NCI-H1417 (cell line): ENCODE measurements around the gene STX18.
A peak's percentile ranks its signal among the peaks of the same experiment; 100 is the strongest.
"Not testable (repeated sequence)": the region's sequence is repeated elsewhere in the genome, so short reads cannot be mapped to it uniquely, and the experiment has no call there.

Experiments used
- DNase-seq, 3 experiments: peaks; one replicate each; lab custom pipeline; 2025; lab: John Stamatoyannopoulos, UW

The STX18 gene

DNA sequence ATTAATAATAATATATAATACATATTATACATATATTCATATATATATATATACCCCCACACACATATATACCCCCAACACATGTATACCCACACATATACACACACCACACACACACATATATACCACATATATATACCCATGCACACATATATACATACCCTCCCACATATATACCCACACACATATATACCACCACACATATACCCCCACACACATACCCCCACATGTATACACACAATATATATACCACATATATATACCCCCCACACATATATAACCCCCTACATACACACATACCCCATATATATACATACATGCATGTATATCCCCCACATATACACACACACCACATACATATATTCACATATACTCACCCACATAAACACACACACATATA is 103.0 kb downstream of the STX18 start:
- DNase-seq, result no peak

DNA sequence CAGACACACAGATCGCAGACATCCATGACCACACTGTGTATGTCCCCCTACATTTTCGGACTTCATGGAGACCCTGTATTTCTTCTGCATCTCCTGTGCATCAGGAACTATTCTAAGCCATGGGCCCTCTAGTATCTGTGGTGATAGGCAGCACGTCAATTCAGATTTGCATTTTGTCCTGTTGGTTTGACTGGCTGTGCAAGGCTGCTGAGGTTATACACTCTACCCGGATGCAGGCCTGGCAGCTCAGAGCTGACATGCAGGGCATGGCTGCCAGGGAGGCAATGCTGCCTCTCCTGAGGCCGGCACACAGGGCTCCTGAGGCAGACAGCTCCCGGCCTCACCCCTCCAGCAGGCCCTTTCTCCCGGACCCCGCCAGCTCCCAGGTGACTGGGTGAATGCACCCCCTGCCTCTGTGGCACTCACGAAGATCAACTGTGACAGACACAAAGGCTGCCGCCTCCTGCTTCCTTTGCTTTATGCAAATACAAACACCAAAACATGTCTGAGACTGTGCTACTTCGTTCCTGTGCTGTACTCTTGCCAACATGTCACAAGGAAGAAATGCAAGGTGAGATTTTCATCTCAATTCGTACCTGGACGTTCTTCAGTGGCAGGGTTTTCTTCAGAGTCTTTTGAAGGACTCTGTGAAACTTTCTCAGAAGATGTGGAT is 103.9 kb downstream of the STX18 start:
- no peak for DNase-seq

DNA sequence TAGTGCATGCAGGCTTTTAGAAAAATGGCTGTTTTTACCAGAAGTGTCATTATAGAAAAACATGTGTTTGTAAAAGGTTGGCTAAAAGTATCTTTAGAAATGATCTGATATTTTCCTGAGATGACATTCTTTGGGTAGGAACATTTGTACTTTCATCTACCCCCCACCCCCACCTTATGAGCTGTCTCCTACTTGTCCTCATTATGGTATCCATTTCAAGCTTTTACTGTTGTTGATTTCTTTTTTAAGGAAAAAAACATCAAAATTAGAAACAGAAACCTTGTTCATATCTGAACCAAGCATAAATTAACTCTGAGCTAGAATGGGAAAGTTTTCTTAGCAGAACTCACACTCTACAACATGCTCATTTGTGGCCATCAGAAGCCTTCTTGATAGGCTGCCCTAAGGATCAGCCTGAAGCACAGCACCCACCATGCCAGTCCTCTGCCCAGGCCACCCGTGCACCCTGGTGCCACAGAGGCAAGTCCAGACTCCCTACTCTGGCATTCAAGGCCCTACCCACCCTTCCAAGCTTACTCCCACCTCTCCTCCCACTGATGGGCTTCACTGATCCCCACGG is 105.5 kb downstream of the STX18 start:
- no peak for DNase-seq

DNA sequence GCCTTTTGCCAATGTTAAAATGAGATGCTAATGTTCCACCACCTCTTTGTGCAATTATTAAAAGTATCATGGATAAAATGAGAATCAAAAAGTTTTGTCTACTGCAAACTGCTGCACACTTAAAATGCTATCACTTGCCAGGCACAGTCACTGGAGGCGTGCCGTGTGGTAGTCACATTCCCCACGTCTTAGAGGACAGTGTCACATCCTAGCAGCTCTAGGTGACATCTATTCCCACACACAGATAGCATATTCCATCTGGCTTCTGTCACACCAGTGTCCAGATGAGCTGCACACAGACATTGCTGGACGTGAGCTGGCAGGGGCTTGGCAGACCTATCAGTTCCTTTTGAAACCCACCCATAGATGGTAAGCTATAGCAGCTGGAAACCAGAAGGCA is 107.9 kb downstream of the STX18 start:
- DNase-seq, result no peak

DNA sequence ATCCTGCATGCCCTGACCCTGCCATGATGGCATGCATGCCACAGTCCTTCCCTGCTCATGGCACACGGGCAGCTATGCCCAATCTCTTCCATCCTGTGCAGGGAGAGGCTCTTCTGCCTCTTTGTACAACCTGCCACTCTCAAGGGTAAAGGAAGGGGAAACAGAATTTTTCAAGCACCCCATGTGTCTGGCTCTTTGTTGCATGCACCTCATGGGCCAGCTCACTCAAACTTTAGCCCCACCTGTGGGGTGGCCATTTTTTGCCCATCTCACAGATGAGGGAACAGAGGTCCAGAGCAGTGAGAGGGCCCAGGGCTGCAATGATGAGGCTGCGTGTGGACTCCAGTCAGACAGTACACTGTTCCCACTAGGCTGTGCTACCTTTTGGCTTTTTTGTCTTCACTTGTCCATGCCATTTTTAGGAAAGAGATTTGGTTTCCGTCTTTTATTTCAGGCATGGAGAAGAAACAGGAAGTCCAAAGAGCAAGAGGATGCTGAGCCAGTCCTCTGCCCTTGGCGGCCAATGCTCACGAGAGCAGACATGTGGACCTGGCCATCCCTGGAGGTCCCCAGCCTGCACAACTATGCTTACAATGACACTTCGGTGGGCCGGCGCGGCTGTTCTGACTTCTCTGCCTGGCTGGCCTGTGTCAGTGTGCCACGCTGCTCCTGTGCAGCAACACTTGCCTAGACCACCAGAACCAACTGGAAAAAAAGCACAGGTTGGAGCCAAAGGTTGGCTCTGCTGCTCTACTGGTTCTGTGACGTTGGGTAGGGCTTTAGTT is 109.3 kb downstream of the STX18 start:
- DNase-seq, result no peak

DNA sequence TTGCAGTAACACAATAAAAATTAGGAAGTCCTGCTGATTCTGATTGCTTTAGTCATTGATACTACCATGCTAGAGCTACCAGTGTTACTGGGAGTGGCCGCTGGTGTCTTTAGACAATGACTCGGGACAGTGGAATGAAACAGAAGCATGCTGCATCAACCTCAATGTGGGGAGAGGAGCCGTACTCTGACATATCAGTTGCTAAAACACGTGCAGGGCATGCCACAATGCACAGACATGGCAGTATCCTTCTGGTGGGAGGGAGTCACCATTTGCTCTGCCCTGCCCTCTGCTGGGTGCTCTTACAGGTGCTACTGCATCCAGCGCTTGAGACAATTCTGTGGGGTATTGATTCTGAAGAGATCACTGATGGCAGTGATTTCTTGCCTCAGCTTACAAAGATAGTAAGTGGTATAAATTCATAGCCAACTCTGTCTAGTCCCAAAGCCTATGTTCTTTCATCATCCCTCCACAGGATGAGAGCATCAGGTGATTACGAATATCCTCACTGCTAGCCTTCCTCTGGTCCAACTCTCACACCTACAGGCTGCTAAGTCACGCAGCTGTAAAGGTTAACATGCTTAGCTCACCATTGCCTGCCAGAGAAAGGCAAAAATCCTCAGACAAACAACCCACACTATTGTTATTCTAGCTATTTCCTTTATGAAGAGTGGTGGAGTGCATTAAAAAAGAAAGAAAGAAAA is 111.2 kb downstream of the STX18 start:
- DNase-seq, result peak; percentile 19 to 58 (median 55)

DNA sequence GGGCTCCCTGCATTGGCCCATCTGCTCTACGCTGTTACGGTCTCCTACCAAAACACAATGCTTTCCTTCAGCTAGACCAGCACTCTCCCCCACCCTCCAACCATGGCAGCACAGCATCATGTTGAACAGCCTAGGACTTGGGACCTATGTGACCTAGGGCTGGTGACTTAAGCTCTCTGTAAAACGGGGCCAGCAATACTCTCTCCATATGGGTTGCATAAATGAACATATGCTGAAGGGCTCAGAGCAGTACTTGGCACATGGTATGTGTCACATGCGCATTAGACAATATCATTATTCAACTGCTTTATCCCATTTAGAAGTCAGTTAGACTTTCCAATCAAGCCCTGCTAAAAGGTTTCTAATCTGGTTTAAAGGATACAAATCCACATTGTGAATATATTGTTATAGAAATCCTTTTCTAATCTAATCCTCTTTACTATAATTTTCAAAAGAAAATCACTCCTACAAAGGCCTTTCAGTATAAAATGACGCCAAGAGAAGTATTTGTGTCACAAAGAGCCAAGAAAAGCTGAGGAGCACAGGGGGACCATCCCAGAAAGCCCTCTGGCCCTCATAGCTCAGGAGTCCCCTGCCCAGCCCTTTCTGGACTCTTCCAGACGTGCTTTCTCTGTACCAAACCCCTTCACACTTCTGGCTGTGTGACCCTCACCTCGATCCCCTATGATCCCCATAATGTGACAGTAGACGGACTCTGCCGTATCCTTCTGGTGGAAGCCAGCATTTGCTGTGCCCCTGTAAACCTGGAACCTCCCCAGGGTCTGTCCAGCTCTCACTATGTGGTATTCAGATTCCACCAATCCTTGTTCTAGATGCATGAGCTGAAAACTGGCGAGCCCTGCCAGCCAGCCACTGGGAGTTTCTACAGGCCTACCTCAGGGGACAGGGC is 112.6 kb downstream of the STX18 start:
- DNase-seq, result no peak

DNA sequence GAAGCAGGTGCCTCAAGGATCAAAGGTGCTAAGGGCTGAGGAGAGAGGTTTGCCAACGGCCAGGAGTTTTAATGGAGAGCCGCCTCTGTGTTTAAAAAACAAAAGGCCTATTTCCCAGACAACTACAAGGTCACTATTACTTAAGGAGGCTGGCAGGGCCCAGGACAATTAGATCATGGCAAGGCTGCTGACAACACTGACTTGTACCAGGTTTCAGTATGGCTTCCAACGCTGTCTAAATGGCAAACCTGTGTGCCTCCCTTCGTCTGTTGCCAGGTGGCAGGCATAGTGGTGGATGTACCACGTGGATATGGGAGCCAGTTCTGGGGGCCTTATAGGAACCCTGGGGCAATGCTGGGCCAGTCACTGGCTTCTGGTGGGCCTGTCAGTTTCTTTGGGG is 114.0 kb downstream of the STX18 start:
- DNase-seq, result no peak

DNA sequence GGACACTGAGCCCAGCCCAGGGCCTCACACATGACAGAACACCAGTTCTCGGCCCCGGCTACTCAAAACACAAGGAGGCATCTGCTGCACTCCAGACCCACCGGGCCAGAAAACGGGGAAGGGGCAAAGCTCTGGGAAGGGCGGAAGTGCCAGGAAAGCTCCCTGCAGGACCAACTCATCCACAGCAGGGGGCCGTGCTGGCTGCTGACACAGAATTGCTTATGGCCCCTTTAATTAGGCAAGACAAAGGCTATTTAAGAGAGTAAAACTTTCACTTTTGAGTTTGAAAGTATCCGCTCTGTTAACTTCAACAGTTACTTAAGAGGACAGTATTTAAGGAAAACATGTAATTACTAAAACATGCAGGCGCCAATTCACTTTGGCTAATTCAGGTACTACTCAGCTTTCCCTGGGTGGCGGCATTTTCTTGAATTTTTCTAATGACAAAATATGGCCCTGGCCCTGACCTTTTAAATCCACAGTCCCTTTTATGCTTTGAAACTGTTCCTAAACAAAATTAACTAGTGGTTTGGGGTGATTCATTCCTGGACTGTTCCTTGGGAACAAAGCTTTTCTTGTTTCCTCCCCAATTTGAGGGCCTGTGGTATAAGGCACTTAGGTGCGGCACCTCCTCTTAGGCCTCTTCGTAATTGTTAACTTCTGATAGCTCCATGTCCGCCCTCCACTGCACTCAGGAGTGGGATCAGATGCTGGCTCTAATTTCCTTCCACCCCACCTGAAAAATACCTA is 114.6 kb downstream of the STX18 start:
- no peak for DNase-seq

DNA sequence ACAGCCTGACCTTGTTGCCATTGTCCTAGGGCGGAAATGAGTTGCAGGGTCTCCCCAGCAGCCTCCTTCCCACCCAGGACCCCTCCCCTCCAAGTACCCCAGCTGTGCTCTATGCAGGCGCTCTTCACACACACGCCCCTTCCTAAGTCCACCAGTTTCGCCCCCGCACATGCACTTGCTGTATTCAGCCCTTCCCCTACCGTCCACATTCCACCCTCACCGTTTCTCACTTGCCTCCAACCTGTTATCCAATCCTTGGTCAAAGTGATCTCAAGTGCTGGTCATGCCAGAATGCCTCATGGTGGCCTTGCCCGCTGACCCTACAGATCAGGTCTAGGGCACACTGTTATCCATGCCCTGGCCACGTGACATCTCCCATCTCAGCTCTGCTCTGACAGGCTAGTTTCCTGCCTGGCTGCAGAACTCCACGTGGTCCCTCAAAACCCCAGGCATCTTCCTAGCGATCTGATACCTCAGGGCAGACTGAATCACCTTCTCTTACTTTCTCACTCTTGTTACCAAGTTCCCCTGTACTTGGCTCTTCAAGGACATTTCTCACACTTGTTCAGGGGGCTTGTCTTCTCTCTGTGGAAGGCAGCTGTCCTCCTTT is 115.2 kb downstream of the STX18 start:
- no peak for DNase-seq

DNA sequence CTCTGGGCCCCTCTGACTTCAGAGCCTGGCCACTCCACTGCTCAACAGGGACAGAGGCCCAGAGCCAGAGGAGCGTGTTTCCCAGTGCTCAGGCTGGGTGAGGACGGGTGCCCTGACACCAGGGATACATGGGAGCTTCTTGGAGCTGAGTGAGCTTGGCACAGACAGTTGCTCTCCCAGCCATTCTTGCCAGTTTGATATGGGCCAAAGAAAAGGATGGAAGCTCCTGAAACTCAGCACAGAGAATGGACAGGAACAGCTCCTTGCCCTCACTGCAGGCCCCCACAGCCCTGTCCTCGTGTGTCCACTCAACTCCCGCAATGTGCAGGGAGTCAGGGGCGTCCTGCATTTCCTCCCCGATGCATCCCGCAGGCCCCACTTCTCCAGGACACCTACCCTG is 116.2 kb downstream of the STX18 start:
- DNase-seq, result no peak

DNA sequence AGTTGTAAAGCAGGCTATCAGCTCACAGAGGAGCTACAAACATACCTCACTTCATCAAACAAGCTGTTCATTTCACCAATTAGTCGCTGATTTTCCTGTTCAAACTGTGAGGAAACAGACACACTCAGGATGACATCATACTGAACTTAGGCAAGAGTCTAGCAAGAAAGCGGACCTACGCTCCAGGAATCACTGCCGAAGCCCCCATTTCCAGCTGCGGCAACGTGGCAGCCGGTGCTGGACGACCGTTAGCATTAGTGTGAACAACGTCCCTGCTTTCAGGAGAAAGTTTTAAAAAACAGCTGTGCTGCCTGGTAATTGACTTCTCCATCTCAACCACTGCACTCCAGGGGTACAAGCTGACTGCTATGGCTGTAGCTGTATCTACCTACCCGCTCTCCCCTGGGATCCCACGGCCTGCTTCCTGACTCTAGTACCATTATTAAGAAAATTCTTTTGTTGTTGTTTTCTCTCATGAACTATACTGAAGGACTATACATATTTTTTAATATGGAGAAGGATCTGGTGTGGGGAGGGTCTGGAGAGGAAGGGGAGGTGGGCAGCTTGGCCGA is 116.6 kb downstream of the STX18 start:
- DNase-seq, result no peak

DNA sequence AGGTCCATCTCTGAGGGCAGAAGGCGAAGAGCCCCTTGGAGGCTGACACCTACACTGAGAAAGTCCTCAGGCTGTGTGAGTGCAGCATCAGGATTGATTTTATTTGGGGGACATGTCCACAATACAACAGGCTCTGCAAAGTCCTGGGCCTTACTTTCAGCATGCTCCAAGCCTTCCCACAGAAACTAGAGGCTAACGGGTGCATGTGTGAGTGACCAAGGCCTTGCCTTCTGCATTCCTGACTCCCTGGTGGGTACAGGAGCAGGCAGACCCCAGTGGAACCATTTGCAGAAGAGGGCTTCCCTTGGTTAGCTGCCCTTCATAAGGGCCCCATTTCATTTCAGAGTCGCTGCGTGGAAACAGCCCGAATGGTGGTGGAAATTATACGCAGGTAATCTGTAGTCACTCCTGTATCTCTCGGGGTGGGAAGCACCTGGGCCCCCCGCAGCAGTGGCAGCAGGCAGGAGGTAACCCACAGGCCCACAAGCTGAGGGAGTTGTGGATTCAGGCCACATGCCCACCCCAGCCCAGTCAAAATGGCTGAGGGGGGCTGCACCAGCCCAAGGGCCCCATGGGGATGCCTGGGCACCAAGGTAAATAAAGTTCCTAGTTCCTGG is 117.2 kb downstream of the STX18 start:
- no peak for DNase-seq

DNA sequence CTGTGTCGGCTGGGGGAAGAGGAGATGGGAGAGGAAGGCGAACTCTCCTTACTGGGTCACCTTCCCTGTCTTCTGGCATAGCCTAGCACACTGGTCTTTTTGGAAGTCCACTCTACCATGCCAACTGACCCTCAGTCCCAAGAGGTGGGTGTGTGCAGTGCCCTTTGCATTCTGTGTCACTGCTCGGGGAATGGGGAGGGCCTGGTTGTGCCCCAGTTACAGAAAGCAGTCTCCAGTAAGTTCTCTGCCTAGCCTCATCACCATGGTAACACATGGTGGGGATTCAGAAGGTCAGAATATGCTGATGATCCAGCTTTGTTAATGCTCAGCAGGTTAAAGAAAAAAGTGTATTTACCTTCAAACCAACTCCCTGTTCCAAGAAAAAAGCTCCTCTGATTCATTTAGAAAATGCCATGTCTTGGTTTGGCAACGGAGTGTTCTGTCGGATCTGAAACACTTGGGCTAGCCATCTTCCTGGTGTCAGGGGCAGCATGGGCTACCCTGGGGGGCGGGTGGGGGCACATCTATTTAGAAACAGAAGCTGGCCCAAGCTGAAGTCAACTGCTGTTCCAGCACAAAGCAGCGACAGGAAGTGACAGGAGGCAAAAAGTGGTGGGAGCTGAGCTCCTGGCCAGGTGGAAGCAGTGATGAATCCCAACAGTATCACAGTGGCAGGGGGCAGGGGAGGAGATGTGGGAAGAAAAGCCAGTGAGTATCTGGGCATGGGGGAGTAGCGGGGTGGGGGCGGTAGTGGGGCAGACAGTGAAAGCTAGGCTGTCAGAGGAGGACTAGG is 117.9 kb downstream of the STX18 start:
- no peak for DNase-seq

DNA sequence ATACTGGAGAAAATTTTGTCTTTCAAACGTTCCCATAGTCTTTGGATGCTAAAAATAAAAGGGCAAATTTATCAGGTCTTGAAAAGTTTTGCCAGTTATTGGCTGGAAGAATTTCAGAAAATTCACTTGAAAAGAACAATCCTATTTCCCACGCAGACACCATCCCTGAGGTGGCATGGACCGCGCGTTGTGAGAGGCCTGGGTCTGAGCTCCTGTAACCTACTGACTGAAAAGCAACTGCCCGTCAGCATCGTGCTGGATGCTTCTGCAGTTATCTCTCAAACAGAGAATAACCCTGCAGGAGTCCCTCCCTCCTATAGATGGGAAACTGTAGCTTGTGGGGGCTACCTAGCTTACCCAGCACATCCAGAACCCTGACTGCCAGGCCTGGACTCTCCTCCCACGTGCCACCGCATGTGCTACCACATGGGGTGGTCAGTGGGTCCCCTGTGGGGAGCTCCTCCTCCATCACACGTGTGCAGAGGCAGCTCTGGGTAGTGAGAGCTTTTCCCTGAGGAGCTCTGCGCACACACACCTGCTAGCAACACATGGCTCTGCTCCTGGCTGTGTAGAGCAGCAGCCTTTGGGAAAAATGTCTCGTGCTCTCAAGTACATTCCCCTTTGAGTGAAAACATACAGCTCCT is 118.9 kb downstream of the STX18 start:
- DNase-seq, result peak in 1 of 3 experiments; percentile 51

DNA sequence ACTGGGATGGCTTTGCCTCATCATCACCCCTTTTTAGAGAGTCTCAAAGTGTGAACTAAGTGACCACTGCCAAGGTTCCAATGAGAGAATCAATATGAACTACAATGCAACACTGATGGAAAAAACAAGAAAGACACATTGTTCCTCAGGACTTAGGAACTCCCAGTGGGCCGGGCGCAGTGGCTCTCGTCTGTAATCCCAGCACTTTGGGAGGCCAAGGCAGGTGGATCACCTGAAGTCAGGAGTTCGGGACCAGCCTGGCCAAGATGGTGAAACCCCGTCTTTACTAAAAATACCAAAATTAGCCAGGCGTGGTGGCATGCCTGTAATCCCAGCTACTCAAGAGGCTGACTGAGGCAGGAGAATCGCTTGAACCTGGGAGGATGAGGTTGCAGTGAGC is 119.7 kb downstream of the STX18 start:
- DNase-seq, result not testable (repeated sequence)

DNA sequence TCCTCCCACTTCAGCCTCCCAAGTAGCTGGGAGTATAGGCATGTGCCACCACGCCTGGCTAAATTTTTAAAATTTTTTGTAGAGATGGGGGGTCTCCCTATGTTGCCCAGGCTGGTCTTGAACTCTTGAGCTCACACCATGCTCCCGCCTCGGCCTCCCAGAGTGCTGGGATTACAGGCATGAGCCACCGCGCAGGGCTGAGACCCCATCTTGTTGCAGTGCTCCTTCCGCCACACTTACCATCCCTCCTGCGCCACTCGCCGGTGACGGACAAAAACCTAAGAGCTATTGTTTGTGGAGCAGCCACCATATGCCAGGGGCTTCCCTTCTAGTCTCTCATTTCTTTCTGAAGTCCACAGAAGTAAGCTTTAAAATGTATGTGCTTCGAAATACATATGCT is 120.5 kb downstream of the STX18 start:
- no peak for DNase-seq

DNA sequence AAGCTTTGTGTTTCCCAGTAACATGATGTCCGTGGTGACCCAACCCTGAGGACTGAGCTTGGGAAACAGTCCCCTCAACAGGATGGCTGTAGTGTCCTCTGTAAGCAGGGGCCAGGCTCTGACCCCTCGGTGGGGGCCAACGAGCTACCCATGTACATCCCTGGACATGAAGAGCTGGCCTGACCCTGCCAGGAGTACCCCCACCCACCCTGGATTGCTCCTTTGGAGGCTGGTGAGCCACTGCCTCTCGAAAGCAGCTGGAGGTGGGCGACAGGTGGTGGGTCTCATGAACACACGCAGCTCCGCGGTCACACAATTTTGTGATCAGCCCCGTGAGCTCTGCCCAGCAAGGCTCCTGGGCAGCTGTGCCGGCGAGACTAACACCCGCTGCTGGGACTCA is 121.4 kb downstream of the STX18 start:
- no peak for DNase-seq
